Measurements from ENCODE around the gene DIS3L2. TPM values are rescaled to one million over a fixed set of nuclear protein-coding genes. Genes with fewer than 3 reads are reported as not detected.

DIS3L2 gene
- total RNA-seq, 3 donors from 2014 or later, result 28.5 to 43.0 (median 42.5) TPM

- Histone ChIP-seq H3K9me3 (no peaks in the 10 kb centered on the region), H3K4me3 (no peak overlapping the region), H3K4me1 (ENCODE audit: low read depth) (no peaks in the 10 kb centered on the region), H3K36me3 (ENCODE audit: low read depth) (no peaks in the 10 kb centered on the region)
- no peak for ATAC-seq
- TF ChIP-seq CTCF (IDR thresholded peaks at IDR 0.05), result no peak
- no peak for DNase-seq
- intact Hi-C loops (cut with DNase I, micrococcal nuclease), result no loop called here
These were observed 155.3 kb downstream of the DIS3L2 start for GRCh38 chr2:232116852-232117251.

GRCh38 chr2:232117413-232117812 lies 155.9 kb downstream of the DIS3L2 start:
- DNase-seq (no peak), ATAC-seq (no peak)
- Histone ChIP-seq H3K9me3 (no peaks in the 10 kb centered on the region), H3K4me3 (no peak overlapping the region), H3K36me3 (ENCODE audit: low read depth) (no peaks in the 10 kb centered on the region), H3K4me1 (ENCODE audit: low read depth) (no peaks in the 10 kb centered on the region)
- no peak for TF ChIP-seq CTCF (IDR thresholded peaks at IDR 0.05)
- intact Hi-C loops (cut with DNase I, micrococcal nuclease), result no loop called here

- no peaks in the 10 kb centered on the region for H3K36me3 ChIP-seq (ENCODE audit: low read depth)
- ATAC-seq (no peak), DNase-seq (no peak)
- H3K4me3 ChIP-seq, result no peak overlapping the region
- H3K9me3 ChIP-seq, result no peaks in the 10 kb centered on the region
- no peak for TF ChIP-seq CTCF (IDR thresholded peaks at IDR 0.05)
- H3K4me1 ChIP-seq (ENCODE audit: low read depth), result no peaks in the 10 kb centered on the region
- intact Hi-C loops (cut with DNase I, micrococcal nuclease), result no loop called here
These were observed 159.4 kb downstream of the DIS3L2 start for GRCh38 chr2:232120911-232121310.

GRCh38 chr2:232124309-232124708 lies 162.8 kb downstream of the DIS3L2 start:
- no peaks in the 10 kb centered on the region for H3K9me3 ChIP-seq
- DNase-seq (no peak), ATAC-seq (no peak)
- H3K4me3 ChIP-seq, result no peak overlapping the region
- no peaks in the 10 kb centered on the region for H3K36me3 ChIP-seq (ENCODE audit: low read depth)
- TF ChIP-seq CTCF (IDR thresholded peaks at IDR 0.05), result no peak
- no peaks in the 10 kb centered on the region for H3K4me1 ChIP-seq (ENCODE audit: low read depth)
- intact Hi-C loops (cut with DNase I, micrococcal nuclease), result no loop called here

GRCh38 chr2:232126301-232127099 lies 165.0 kb downstream of the DIS3L2 start:
- no peak overlapping the region for H3K4me3 ChIP-seq
- no peak for DNase-seq
- intact Hi-C loops (cut with DNase I, micrococcal nuclease), result no loop called here
- no peaks in the 10 kb centered on the region for H3K4me1 ChIP-seq (ENCODE audit: low read depth)
- no peaks in the 10 kb centered on the region for H3K9me3 ChIP-seq
- H3K36me3 ChIP-seq (ENCODE audit: low read depth), result no peaks in the 10 kb centered on the region
- peak; percentile 57 for ATAC-seq
- no peak for TF ChIP-seq CTCF (IDR thresholded peaks at IDR 0.05)

Data from mucosa of descending colon (tissue), 3 donors.